ENCODE results near the gene APOLD1.

- no peak for TF ChIP-seq POLR2AphosphoS5 (IDR thresholded peaks at IDR 0.05)
- no peak for TF ChIP-seq RAD21 (conservative IDR thresholded peaks at IDR 0.05)
- no peak for TF ChIP-seq SMC3 (conservative IDR thresholded peaks at IDR 0.05; ENCODE audit: poor library complexity)
- TF ChIP-seq CTCF (IDR thresholded peaks at IDR 0.05; ENCODE audit: poor library complexity, severe bottlenecking) = no peak
- no peak for TF ChIP-seq REST (IDR thresholded peaks at IDR 0.05; ENCODE audit: borderline replicate concordance)
- TF ChIP-seq TAF1 (IDR thresholded peaks at IDR 0.05; ENCODE audit: low read depth) = no peak
- no peak for TF ChIP-seq EZH2 (IDR thresholded peaks at IDR 0.05; ENCODE audit: borderline replicate concordance, insufficient read depth, low read length, poor library complexity, severe bottlenecking)
- no peak for TF ChIP-seq EP300 (conservative IDR thresholded peaks at IDR 0.05; ENCODE audit: poor library complexity, severe bottlenecking)
Measured at GRCh38 chr12:12755923-12756322, 29.5 kb upstream of the APOLD1 start.

Data from neural cell (in vitro differentiated cells).